Upper lobe of right lung (tissue), 1 donor: ENCODE data around the gene NELL2. TPM values are rescaled to one million over a fixed set of nuclear protein-coding genes. Genes with fewer than 3 reads are reported as not detected.
"Not testable (repeated sequence)": the region's sequence is repeated elsewhere in the genome, so short reads cannot be mapped to it uniquely, and the experiment has no call there.

Source experiments
- ATAC-seq: fragments of 200-7000 bp; cut with Tn5 transposase; one replicate; pipeline ENCODE4 v1.9.1; 2020; ENCODE audit warnings: mild to moderate bottlenecking, moderate library complexity
- DNase-seq: peaks from one replicate; pipeline ENCODE4 v3.0.0-alpha.2; 2020
- H3K27ac ChIP-seq: fragments of 200-600 bp; one replicate; pipeline ENCODE4 v1.8.0; 2022
- H3K27me3 ChIP-seq: fragments of 200-600 bp; one replicate; pipeline ENCODE4 v1.8.0; 2022; ENCODE audit warnings: mild to moderate bottlenecking
- H3K36me3 ChIP-seq: fragments of 200-600 bp; one replicate; pipeline ENCODE4 v1.8.0; 2022
- H3K4me1 ChIP-seq: fragments of 200-600 bp; one replicate; pipeline ENCODE4 v1.8.0; 2022
- H3K4me3 ChIP-seq: fragments of 200-600 bp; one replicate; pipeline ENCODE4 v1.8.0; 2022; ENCODE audit warnings: mild to moderate bottlenecking
- H3K9me3 ChIP-seq: fragments of 200-600 bp; one replicate; pipeline ENCODE4 v1.8.0; 2022
- CTCF ChIP-seq: fragments of 200-600 bp; IDR thresholded peaks from one replicate; pipeline ENCODE4 v1.8.0; 2022; ENCODE audit warnings: antibody characterized with exemption
- intact Hi-C: fragments of 100-400 bp; cut with DNase I; formaldehyde crosslinking; loops from one replicate; pipeline ENCODE4 v1.11.0; 2022
- total RNA-seq: library from RNA; stranded (reverse); fragmentation: NEBNext Ultra II Directional; extraction: Animal tissue kit (Norgen Biotek cat#: 25700); gene quantifications from one replicate; pipeline ENCODE4 v1.2.1, GENCODE V29; 2021
- donor health status: DM: no; HTN: yes; CAD: no; lungs with severe emphysema.

Gene NELL2
- total RNA-seq, 1 donor from 2014 or later: 1.6 TPM

- H3K9me3 ChIP-seq: no peaks in the 10 kb centered on the region
- H3K4me3 ChIP-seq: no peak overlapping the region
- ATAC-seq (no peak), DNase-seq (no peak)
- no peaks in the 10 kb centered on the region for H3K36me3 ChIP-seq
- intact Hi-C loops: no loop called here
- H3K27ac ChIP-seq: no peak overlapping the region
- H3K27me3 ChIP-seq: no peaks in the 10 kb centered on the region
- TF ChIP-seq CTCF: no peak
- H3K4me1 ChIP-seq: no peaks in the 10 kb centered on the region
Measured at GRCh38 chr12:44827832-44828438, 48.2 kb downstream of the NELL2 start.

- intact Hi-C loops, H3K9me3 ChIP-seq: not testable (repeated sequence)
Measured at GRCh38 chr12:44821702-44822101, 54.4 kb downstream of the NELL2 start.

GRCh38 chr12:44819884-44820283, 56.2 kb downstream of the NELL2 start:
- intact Hi-C loops: no loop called here
- DNase-seq: no peak
- H3K27ac ChIP-seq: no peak overlapping the region
- H3K9me3 ChIP-seq: no peaks in the 10 kb centered on the region
- no peak for TF ChIP-seq CTCF
- H3K4me1 ChIP-seq: no peaks in the 10 kb centered on the region
- ATAC-seq: no peak
- no peak overlapping the region for H3K4me3 ChIP-seq
- H3K36me3 ChIP-seq: no peaks in the 10 kb centered on the region
- no peaks in the 10 kb centered on the region for H3K27me3 ChIP-seq

More at GRCh38 chr12:44821702-44822101, 54.4 kb downstream of the NELL2 start:
- not testable (repeated sequence) for ATAC-seq, H3K36me3 ChIP-seq, H3K27me3 ChIP-seq, H3K27ac ChIP-seq, H3K4me3 ChIP-seq, H3K4me1 ChIP-seq, DNase-seq

- intact Hi-C loops: no loop called here
- no peak for TF ChIP-seq CTCF
- no peaks in the 10 kb centered on the region for H3K36me3 ChIP-seq
- H3K27me3 ChIP-seq: no peaks in the 10 kb centered on the region
- H3K9me3 ChIP-seq: no peaks in the 10 kb centered on the region
- DNase-seq (no peak), ATAC-seq (no peak)
- no peak overlapping the region for H3K4me3 ChIP-seq
- H3K27ac ChIP-seq: no peak overlapping the region
- H3K4me1 ChIP-seq: no peaks in the 10 kb centered on the region
Measured at GRCh38 chr12:44817687-44818086, 58.4 kb downstream of the NELL2 start.

- Histone ChIP-seq H3K9me3 (no peaks in the 10 kb centered on the region), H3K27ac (no peak overlapping the region), H3K4me1 (no peaks in the 10 kb centered on the region), H3K36me3 (no peaks in the 10 kb centered on the region), H3K4me3 (no peak overlapping the region), H3K27me3 (no peaks in the 10 kb centered on the region)
- TF ChIP-seq CTCF: no peak
- DNase-seq (no peak), ATAC-seq (no peak)
- intact Hi-C loops: no loop called here
Measured at GRCh38 chr12:44816446-44817017, 59.6 kb downstream of the NELL2 start.

- no peak for ATAC-seq
- H3K9me3 ChIP-seq: no peaks in the 10 kb centered on the region
- no peaks in the 10 kb centered on the region for H3K36me3 ChIP-seq
- intact Hi-C loops: no loop called here
- no peak overlapping the region for H3K4me3 ChIP-seq
- no peak for DNase-seq
- H3K27ac ChIP-seq: no peak overlapping the region
- H3K4me1 ChIP-seq: no peaks in the 10 kb centered on the region
- TF ChIP-seq CTCF: no peak
- H3K27me3 ChIP-seq: no peaks in the 10 kb centered on the region
Measured at GRCh38 chr12:44812062-44812461, 64.1 kb downstream of the NELL2 start.
